GM18870 (cell line): Measurements from ENCODE around the gene SELENOO.

ENCODE experiments used
- ATAC-seq: cut with Tn5 transposase; IDR thresholded peaks from one replicate; pipeline ENCODE4 v1.9.1; 2021; ENCODE audit warnings: moderate library complexity; ENCODE audit not compliant: unreplicated experiment

Gene SELENOO

DNA sequence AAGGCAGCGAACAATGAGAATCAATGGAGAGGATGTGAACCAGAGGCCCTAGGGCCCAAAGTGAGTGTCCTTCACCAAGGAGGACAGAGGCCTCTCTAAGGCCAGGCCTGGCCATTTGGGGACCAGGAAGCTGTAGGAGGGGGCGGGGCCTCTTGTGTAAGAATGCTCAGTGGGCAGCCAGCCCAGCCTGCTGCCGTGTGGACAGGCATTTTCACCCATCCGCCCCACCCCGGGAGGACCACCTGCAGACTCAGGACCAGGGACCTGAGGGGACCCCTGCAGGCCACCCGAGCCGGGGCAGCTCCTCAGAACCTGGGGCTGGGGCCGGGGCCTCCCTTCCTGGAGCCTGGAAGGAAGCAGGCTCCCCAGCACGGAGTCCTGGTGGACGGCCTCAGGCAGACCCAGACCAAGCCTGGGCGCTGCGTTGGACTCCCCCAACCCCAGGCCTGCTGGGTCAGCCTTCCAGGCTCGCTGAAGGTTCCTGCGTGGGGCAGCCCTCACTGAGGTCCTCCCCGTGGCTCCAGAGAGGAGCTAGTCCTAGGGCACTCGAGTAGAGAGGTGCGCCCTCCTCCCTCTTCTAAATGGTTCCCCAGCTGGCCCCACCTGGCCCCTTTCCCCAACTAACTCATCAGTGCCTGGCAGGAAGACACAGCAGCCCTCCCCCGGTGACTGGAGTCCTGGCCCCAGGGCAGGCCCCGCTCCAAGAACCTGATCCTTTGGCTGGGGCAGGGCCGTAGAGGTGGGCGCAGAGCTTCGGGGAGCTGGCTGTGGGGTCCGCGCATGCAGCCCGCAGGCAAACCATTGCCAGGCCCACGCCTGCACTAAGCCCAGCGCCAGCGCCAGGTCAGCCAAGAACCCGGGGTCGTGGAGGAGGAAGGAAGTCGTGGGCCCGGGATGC is 16.6 kb upstream of the SELENOO start:
- no peak for ATAC-seq

DNA sequence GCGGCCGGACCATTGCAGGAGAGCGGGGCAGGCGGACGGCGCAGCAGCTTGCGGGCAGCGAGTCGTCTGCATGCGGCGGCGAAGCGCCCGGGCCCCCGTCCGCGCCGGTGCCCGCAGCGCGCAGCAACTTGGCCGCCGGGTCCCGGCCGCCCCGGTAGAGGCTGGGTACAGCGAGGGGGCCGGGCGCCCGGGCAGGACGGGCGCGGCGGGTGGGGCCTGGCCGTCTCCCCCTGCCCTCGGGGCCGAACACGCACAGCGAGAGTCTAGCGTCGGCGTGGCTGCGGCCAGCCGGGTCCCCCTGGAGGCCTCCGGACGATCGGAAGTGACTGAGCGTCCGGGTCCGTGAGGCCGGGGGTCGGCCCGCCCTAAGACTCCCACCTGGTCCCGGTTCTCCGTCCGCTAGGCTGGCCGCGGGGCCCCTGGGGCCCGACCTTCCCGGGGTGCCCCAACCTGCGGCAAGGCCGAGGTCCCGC is 15.9 kb upstream of the SELENOO start:
- ATAC-seq: no peak

DNA sequence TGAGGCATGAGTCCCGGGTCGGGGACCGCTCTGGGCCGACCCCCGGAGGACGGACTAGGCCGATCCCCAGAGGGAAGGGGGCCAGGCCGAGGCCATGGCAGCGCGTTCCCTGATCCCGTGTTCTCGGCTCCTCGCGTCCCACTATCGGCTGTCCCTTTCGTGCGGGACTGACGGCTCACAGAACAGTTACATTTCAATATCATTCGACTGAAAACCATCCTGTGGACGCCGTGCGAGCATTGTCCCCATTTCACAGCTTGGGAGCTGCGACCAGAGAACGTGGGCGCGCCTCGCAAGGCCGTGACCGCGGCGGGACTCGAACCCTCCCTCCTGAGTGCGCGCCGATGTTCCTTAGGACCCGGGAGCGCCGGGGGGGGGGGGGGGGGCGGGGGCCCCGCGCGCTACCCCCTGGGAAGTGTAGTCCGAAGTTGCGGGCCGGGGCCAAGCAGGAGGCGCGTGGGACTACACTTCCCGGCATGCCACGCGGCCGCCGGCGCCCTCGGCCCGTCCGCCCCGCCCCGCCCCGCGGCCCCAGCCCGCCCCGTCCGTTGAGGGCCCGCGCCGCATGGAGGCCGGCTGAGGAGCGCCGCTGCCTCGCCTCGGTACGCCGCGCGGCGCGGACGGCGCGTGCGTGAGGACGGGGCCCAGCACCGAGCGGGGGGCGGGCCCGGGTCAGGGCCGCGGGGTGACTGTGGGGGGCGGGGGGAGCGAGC is 15.3 kb upstream of the SELENOO start, which contains the start of gene TRABD:
Gene TRABD, plus strand, starts transcription at position 539 of the 713 bp plus-strand sequence. CDS start 7,148 bp downstream, outside the sequence.
- no peak for ATAC-seq

DNA sequence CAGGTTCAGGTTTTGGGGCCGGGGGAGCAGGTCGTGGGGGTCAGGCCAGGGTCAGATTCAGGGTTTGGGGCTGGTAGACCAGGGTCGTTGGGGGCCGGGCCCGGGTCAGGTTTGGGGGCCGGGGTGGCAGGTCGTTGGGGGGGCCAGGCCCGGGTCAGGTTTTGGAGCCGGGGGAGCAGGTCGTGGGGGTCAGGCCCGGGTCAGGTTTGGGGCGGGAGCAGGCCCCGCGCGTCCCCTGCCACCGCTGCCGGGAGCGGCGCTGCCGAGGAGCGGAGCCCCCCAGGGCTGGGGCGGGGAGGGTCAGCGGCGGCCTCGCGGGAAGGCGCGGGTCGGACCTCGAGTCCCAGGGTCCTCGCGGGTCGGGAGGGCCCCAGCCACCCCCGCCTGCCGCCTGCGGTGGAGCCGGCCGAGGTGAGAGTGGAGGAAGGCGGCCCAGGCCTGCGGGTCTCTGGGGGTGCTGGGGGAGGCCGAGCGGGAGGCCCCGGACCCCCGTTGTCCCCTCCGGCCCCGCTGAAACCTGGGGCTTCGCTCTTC is 14.6 kb upstream of the SELENOO start:
- ATAC-seq: no peak

DNA sequence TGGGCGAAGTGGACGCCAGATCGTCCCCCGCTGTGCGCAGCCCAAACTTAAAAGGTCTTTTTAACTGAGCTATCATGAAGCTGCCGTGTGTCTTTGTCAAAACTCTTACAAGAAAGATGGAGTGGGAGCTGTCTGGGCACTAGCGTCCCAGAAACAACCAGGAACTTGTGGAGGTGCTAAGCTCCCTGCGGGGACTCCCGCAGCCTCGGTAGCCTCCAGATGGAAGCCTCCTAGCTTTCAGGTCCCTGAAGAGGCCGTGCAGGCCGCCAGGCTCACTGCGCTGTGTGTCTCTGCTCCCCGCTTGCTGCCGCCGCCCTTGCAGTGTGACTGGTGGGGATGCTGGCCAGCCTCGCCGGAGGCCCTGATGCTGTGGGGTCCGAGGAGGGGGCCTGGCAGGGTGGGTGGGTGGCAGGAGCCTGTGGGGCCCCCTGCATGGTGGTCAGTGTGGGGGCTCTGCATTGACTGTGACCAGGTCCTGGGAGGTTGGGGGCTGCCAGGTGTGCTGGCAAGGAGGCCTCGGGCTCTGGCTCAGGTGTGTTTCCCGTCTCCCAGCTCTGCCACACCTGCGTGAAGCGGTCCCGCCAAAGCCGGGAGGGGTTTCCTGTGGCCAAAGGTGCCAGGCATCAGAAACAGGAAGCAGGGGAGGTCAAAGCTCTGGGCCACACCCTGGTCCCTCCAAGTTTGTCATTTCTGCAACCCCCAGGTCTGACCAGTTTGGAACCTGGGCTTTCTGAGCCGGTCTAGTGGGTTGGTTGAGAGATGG is 13.9 kb upstream of the SELENOO start:
- no peak for ATAC-seq

DNA sequence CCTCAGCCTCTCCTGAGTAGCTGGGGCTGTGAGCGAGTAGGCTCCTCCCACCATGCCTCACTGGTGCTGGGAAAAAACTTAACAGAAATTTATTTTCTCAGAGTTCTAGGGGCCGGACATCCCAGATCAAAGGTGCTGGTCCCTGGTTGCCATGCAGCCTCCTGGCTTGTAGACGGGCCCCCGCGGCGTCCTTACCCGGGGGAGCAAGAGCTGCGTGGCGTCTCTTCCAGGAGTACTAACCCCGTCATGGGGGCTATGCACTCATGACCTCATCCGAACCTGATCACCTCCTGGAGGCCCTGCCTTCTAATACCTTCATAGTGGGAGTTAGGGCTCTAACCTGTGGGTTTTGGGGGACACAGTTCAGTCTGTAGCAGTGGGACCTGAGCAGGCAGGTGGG is 12.5 kb upstream of the SELENOO start:
- no peak for ATAC-seq

DNA sequence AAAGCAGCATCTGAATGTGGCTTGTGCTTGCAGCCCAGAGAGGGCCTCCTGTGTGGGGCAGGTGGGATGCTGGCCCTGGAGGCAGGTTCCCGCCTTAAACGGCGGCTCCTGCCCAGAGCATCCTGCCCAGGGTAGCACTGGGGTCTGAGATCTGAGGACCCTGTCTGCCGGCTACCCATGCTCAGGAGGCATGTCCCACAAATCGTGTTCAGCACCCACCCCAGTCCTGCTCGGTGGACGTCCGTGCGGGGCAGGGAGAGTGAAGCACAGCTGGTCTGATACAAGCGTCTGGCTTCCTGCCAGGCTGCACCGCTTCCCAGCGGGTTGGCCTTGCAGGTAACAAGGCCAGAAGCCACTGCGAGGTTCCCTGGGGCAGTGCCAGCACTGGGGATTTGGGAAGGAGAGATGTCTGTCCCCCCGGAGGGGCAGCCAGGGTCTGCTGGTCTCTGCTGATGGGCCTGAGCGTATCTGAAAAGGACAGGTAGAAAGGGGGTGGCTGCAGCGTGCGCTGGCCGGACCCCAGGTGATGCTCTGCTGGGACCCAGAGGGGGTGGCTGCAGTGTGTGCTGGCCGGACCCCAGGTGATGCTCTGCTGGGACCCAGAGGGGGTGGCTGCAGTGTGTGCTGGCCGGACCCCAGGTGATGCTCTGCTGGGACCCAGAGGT is 11.5 kb upstream of the SELENOO start:
- ATAC-seq: no peak

DNA sequence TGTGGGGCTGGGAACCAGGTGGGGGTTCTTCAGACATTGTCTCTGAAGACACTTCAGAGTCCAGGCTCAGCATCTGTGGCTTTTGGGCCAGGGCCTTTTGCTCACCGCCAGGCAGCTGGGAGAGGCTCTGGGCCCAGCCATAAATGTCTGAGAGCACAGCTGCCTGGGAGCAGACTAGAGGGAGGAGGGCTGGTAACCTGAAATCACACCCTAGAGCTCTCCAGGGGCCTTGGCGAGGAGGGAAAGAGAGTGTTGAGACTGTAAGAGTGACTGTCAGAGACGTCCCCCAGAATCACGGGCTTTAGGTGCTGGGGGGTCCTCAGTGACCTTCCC is 11.0 kb upstream of the SELENOO start:
- peak; percentile 5 for ATAC-seq

DNA sequence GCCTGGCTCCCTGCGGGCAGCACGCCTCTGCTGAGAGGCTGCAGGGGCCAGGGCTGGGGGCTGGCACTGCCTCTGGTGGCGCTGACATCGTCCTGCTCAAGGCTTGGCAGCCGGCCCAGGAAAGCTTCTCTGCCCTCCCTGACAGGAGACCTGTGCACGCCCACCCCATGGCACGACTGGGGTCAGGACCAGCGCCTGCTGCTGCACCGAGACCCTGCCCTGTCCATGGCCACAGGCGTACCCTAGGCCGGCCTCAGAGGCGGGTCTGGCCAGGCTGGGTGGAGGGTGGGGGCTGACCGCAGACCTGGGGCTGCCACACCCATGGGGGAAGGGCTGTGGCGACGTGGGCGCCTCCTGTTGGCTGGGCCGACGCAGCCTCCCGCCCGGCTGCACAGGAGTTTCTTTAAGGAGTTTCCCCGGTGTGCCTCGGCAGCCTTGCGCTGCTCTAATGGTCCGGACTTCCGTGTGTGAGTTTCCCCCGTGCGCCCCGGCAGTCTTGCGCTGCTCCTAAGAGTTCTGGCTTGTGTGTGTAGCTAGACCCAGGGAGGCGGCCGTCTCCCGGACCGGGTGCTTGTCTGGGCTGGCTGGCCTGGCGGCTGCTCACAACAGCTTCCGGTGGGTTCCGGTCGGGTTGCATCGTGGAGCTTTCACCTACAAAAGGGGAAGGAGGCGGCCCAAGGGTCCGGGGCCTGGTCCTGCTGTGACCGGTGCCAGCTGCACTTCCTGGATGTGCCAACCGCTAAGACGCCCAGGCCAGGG is 10.4 kb upstream of the SELENOO start:
- ATAC-seq: peak; percentile 42

DNA sequence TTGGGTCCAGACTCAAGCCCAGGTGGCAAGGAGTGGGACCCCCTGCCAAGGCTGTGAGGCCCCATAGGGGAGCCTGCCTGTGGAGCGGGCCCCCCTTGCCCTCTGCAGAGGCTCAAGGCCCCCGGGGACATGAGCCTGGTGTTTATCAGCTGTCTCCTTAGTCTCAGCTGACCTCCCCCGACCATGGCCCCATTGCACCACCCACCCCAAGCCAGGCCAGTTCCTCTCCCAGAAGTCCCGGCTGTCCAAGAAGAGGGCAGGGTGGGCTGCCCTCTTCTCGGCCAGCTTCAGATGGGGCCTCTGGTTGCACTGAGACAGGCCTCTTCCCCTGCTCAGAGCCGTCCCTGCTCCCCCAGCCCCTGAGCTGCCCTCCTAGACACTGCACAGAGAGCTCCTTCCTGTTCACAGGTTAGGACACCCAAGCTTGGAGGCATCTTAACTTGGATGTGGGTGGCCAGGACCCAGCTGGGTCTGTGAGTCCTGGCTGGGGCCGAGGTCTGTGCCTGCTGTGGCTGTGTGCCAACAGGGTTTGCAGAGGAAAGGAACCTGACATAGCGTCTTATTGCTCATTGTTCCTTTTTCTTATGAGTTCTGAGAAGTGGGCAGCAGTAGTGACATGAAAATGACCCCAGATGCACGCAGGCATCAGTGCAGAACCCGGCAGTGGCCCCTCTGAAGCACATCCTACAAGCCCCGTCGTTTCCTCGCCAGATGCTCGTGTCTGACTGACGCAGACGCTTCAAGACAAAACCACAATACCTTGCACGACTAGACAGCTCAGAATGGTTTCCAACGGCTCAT is 9.7 kb upstream of the SELENOO start:
- no peak for ATAC-seq

DNA sequence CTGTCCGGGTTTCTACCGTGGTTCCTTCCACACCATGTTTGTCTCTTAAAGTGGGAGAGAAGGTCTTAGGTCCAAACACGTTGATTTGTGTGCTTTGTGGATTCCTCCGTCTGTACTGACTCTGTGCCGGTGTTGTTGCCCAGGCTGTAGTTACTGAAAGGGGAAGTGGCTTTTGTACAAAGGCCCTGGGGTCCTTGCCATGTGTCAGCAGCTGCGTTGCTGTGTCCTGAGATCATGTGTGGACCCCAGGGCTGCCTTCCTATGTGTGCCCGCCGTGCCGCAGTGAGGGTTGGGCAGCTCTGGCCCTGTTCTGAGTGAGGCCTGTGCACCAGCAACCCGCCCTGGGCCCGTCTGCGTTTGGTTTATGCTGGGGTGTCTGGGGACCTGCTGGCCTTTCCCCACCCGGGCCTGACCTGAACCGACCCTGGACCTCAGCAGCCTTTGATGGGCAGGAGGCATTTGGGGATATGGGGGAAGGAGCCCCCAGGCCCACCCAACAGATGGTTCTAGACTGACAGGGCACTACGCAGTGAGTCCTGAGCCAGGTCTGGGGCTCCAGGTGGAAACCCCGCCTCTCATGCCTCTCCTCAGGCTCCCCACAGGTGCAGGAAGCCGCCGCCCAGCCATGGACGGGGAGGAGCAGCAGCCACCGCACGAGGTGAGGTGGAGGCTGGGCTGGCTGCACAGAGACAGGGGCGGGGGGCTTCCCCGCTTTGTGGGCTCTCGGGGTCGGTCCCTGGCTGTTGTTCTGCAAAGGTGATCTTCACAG is 8.2 kb upstream of the SELENOO start:
- no peak for ATAC-seq

DNA sequence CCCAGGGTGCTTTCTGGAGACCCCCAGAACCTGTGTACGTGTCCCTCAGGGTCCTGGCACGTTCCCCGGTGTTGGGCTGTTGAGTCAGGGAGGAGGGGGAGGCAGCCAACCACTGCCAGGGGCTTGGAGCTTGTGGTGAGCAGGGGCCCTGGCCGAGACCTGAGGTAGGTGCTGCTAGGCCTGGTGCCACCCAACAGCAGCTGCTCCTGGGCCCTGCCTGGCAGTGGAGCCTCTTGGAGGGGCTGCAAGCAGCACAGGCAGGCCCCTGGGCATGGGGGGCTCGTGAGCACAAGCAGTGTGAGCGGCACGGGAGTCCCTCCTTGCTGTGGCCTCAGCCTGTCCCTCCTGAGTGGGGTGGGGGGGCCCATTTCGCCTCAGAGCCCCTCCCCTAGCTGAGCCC is 7.2 kb upstream of the SELENOO start:
- ATAC-seq: no peak

DNA sequence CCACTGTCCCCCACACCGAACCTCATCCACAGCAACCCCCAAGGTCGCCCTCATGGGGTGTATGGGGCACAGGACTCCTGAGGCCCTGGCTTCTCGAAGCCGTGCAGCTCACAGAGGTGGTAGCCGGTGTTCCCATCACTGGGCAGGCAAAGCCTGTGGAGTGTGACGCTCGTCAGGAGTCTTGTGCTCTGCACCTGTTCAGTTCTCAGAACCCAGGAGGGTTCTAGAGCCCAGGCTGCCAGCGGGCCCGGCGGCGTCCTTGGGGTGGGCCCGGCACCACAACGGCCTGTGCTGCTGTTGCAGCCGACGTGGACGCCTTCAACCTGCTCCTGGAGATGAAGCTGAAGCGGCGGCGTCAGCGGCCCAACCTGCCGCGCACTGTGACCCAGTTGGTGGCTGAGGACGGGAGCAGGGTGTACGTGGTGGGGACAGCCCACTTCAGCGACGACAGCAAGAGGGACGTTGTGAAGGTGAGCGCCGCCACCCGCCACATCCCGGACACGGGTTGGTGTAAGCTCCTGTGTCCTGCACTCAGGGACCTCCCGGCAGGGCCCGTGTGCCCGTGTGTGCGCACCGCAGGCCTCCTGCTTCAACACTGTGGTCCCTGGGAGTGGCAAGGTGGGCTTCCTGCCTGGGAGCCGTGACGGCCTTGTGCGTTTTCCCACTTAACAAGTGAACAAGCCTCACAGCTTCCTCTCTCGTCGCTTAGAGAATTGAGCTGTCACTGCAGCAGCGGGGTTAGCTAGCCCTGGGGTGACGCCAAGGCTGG is 6.6 kb upstream of the SELENOO start:
- no peak for ATAC-seq

DNA sequence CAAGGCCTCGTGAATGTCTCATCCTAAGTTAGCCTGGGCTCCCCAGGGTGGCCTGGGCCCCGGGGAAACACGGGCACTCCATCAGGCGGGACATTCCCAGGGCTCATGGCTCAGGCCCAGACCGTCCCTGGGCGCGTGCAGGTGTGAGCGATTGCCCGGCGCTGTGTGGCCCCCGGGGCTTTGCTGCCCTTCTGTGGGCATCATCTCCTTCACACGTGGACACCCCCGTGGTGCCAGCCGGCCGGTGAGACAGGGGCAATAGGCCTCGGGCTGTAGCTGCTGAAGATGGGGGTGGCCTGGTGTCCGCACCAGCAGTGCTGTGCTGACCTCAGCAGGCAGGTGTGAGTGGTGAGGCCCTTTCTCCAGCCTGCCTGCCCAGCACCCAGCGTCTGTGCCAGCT is 4.6 kb upstream of the SELENOO start:
- ATAC-seq: no peak

DNA sequence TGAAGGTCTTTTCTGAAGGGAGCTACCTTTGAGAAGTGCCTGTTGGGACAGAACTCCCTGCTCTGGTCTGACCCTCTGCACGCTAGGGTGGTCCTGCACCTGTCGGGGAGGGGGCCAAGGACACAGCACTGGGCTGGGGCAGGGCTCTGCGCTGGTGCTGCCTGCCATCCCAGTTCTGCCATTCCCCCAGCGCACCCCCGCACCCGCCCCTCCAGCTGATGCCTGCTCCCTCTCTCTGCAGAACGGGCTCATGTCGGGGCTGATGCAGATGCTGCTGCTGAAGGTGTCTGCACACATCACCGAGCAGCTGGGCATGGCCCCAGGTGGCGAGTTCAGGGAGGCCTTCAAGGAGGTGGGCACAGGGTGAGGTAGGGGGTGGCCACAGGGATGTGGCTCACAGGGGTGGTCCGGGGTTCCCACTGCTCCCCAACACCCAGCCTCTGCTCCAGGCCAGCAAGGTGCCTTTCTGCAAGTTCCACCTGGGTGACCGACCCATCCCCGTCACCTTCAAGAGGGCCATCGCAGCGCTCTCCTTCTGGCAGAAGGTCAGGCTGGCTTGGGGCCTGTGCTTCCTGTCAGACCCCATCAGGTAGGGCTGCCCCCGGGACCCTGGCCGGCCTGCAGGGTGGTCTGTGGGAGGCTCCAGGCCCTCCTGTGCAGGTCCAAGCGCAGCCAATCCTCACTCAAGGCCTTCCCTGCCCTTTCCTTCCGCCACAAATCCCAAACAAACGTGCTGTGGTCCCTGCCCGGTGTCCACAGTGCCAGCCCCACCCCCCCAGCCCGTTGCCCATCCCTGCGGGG is 3.6 kb upstream of the SELENOO start:
- no peak for ATAC-seq

DNA sequence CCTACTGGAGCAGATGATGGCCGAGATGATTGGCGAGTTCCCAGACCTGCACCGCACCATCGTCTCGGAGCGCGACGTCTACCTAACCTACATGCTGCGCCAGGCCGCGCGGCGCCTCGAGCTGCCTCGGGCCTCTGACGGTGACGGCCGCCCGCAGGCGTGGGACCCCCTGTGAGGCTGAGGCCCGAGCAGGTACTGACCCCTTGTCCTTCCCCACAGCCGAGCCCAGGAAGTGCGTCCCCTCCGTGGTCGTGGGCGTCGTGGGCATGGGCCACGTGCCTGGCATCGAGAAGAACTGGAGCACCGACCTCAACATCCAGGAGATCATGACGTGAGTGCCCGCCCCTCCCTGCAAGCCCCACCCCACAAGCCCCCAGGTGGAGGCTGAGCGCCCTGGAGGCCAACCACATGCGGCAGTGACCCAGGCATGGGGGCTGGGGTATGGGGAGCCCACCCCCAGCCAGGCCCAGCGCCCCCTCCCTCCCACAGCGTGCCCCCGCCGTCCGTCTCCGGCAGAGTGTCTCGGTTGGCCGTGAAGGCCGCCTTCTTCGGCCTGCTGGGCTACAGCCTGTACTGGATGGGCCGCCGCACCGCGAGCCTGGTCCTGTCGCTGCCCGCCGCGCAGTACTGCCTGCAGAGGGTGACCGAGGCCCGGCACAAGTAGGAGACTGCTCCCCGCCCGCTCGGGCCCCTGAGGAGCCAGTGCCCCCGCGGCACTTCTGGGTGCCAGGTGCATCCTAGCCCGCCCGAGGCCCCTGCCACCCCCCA is 2.8 kb upstream of the SELENOO start:
- no peak for ATAC-seq
